ENCODE data around the gene HDAC4.

HDAC4 gene

GRCh38 chr2:239194731-239195317, 206.0 kb downstream of the HDAC4 start:
- DNase-seq (ENCODE audit: extremely low read depth in 1 of 2, low read depth in 1 of 2) = no peak

- no peak for DNase-seq (ENCODE audit: extremely low read depth in 1 of 2, low read depth in 1 of 2)
Measured at GRCh38 chr2:239193925-239194677, 206.7 kb downstream of the HDAC4 start.

- no peak for DNase-seq (ENCODE audit: extremely low read depth in 1 of 2, low read depth in 1 of 2)
Measured at GRCh38 chr2:239193401-239193811, 207.4 kb downstream of the HDAC4 start.

GRCh38 chr2:239192975-239193374, 207.8 kb downstream of the HDAC4 start:
- DNase-seq (ENCODE audit: extremely low read depth in 1 of 2, low read depth in 1 of 2) = no peak

- DNase-seq (ENCODE audit: extremely low read depth in 1 of 2, low read depth in 1 of 2) = no peak
Measured at GRCh38 chr2:239192456-239192855, 208.4 kb downstream of the HDAC4 start.

- DNase-seq (ENCODE audit: extremely low read depth in 1 of 2, low read depth in 1 of 2) = no peak
Measured at GRCh38 chr2:239190921-239191885, 209.6 kb downstream of the HDAC4 start.

- DNase-seq (ENCODE audit: extremely low read depth in 1 of 2, low read depth in 1 of 2) = no peak
Measured at GRCh38 chr2:239190361-239190760, 210.5 kb downstream of the HDAC4 start.

GRCh38 chr2:239189711-239190131, 211.1 kb downstream of the HDAC4 start:
- DNase-seq (ENCODE audit: extremely low read depth in 1 of 2, low read depth in 1 of 2) = no peak

GRCh38 chr2:239188536-239188935, 212.3 kb downstream of the HDAC4 start:
- no peak for DNase-seq (ENCODE audit: extremely low read depth in 1 of 2, low read depth in 1 of 2)

- DNase-seq (ENCODE audit: extremely low read depth in 1 of 2, low read depth in 1 of 2) = no peak
Measured at GRCh38 chr2:239187464-239188253, 213.2 kb downstream of the HDAC4 start.

- no peak for DNase-seq (ENCODE audit: extremely low read depth in 1 of 2, low read depth in 1 of 2)
Measured at GRCh38 chr2:239186516-239187357, 214.1 kb downstream of the HDAC4 start.

- DNase-seq (ENCODE audit: extremely low read depth in 1 of 2, low read depth in 1 of 2) = no peak
Measured at GRCh38 chr2:239184968-239185903, 215.6 kb downstream of the HDAC4 start.

- DNase-seq (ENCODE audit: extremely low read depth in 1 of 2, low read depth in 1 of 2) = no peak
Measured at GRCh38 chr2:239184179-239184578, 216.6 kb downstream of the HDAC4 start.

GRCh38 chr2:239182981-239183791, 217.6 kb downstream of the HDAC4 start:
- no peak for DNase-seq (ENCODE audit: extremely low read depth in 1 of 2, low read depth in 1 of 2)

GRCh38 chr2:239181903-239182581, 218.8 kb downstream of the HDAC4 start:
- DNase-seq (ENCODE audit: extremely low read depth in 1 of 2, low read depth in 1 of 2) = no peak

- DNase-seq (ENCODE audit: extremely low read depth in 1 of 2, low read depth in 1 of 2) = no peak
Measured at GRCh38 chr2:239181074-239181902, 219.5 kb downstream of the HDAC4 start.

Measured in activated CD8-positive, alpha-beta memory T cell treated with anti-CD3 and anti-CD28 coated beads for 1 hour (primary cell).